Measurements from ENCODE around the gene SMIM36. TPM values are rescaled to one million over a fixed set of nuclear protein-coding genes. Genes with fewer than 3 reads are reported as not detected.

The SMIM36 gene
- total RNA-seq = not detected in 2 replicates

DNA sequence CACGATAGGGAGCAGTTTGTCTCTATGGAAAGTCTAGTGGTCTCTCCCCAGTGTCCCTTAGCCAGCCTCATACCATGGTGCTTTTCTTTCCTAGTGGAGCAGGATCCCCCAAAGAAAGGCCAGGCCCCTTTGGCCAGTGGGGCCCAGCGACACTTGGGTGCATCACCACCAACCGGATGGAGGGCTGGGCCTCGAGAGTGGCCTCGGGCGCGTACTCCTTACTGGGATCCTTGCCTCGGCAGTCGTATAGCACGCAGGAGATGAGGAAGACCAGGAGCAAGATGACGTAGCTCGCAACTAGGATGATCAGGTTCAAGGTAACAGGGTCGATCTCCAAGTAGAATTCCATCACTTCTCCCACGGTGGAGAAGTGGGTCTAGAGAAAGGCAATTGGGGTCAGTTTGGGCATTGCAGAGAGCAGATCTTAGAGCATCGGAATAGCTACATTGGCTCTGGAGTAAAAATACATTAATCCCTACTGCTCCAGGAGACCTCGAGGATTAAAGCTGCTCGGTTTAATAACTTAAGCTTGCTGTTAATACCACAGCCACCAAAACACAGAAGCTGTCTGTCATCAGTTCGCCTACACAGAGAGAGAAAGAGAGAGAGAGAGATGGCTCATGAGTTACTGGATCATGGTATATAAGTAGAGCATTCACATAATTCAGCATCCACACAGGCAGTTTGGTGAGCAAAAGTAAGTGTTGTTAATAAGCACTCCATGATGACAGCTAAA lies at the start of gene SMIM36:
Gene SMIM36 (minus strand): TSS at position 467 of the 736 bp plus-strand sequence.
- H3K4me3 ChIP-seq (ENCODE audit: low read depth, low read length) = no peak within 1 kb of the TSS
- TF ChIP-seq CTCF (IDR thresholded peaks at IDR 0.05; ENCODE audit: insufficient read depth, low read length, severe bottlenecking) = no peak
- no peak for DNase-seq (ENCODE audit: low read depth)
- no peaks in the 10 kb centered on the region for H3K36me3 ChIP-seq (ENCODE audit: control insufficient read depth, insufficient read depth, low read length)
- peaks cover 1% of the 10 kb centered on the region for H3K27me3 ChIP-seq (ENCODE audit: control insufficient read depth, insufficient read depth, low read length)
- no peak for FAIRE-seq

DNA sequence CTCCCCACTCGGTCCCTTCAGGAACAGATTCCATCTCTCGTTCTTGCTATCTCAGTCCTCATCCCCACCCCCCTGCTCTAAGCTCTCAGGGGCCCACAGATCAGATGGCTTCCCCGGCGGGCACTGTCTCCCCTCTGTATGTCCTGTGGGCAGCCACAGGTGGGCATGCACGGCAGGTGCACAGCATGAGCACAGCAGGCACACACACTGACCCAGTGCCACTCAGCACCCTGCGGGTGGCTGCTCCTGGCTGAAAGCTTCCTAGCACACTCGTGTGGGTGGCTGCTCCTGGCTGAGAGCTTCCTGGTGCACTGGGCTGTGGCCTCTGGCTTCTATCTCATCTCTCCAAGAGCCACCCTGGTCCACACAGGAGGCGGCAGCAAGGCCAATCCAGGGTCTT lies 44.5 kb upstream of the SMIM36 start:
- no peak for TF ChIP-seq CTCF (IDR thresholded peaks at IDR 0.05; ENCODE audit: insufficient read depth, low read length, severe bottlenecking)
- H3K27me3 ChIP-seq (ENCODE audit: control insufficient read depth, insufficient read depth, low read length) = peaks cover 2% of the 10 kb centered on the region
- no peaks in the 10 kb centered on the region for H3K36me3 ChIP-seq (ENCODE audit: control insufficient read depth, insufficient read depth, low read length)
- no peak overlapping the region for H3K4me3 ChIP-seq (ENCODE audit: low read depth, low read length)
- FAIRE-seq = no peak
- no peak for DNase-seq (ENCODE audit: low read depth)

GRCh38 chr17:55549140-55549539 lies 37.9 kb upstream of the SMIM36 start:
- Histone ChIP-seq H3K4me3 (ENCODE audit: low read depth, low read length) (no peak overlapping the region), H3K27me3 (ENCODE audit: control insufficient read depth, insufficient read depth, low read length) (no peaks in the 10 kb centered on the region), H3K36me3 (ENCODE audit: control insufficient read depth, insufficient read depth, low read length) (no peaks in the 10 kb centered on the region)
- DNase-seq (ENCODE audit: low read depth) = peak; percentile 9
- no peak for FAIRE-seq
- TF ChIP-seq CTCF (IDR thresholded peaks at IDR 0.05; ENCODE audit: insufficient read depth, low read length, severe bottlenecking) = no peak

DNA sequence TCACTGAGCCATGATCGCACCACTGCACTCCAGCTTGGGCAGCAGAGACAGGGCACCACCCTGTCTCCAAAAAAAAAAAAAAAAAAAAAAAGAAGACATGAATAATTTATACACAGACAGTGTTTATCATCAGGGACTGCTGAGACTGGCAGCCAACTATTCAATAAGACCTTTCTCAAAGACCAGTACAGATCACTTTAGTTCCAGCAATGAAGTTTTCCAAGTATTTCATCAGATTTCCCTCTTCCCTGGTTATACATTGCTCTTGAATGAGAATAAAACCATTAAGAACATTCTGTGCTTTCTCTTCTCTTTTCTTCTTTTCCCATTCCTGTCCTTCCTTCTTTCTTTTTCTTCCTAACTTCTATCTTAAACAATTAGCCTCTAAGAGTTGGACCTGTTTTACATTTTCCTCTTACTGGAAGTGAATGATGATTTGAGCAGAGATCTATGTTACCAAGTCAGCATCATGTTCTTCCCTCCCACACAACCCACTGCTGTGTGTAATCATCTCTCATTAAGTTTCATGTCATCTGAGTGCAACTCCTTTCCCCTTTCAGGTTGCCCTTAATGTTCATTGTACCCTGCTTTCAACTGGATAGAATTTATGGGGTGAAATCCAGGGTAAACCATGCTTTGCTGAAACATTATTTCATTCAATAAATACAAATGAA lies 35.9 kb upstream of the SMIM36 start:
- no peak for DNase-seq (ENCODE audit: low read depth)
- Histone ChIP-seq H3K27me3 (ENCODE audit: control insufficient read depth, insufficient read depth, low read length) (no peaks in the 10 kb centered on the region), H3K4me3 (ENCODE audit: low read depth, low read length) (no peak overlapping the region), H3K36me3 (ENCODE audit: control insufficient read depth, insufficient read depth, low read length) (no peaks in the 10 kb centered on the region)
- FAIRE-seq = no peak
- no peak for TF ChIP-seq CTCF (IDR thresholded peaks at IDR 0.05; ENCODE audit: insufficient read depth, low read length, severe bottlenecking)

- H3K36me3 ChIP-seq (ENCODE audit: control insufficient read depth, insufficient read depth, low read length) = no peaks in the 10 kb centered on the region
- no peak overlapping the region for H3K4me3 ChIP-seq (ENCODE audit: low read depth, low read length)
- no peak for FAIRE-seq
- no peaks in the 10 kb centered on the region for H3K27me3 ChIP-seq (ENCODE audit: control insufficient read depth, insufficient read depth, low read length)
- TF ChIP-seq CTCF (IDR thresholded peaks at IDR 0.05; ENCODE audit: insufficient read depth, low read length, severe bottlenecking) = no peak
- no peak for DNase-seq (ENCODE audit: low read depth)
These were observed 35.2 kb upstream of the SMIM36 start for GRCh38 chr17:55546481-55546880.

Data from bronchial epithelial cell (primary cell).